CD1c-positive myeloid dendritic cell (primary cell): ENCODE results near the gene SMPD3.
A peak's percentile ranks its signal among the peaks of the same experiment; 100 is the strongest.

Source experiments
- DNase-seq: peaks from one replicate; pipeline ENCODE4 v3.0.0-alpha.2; 2016; ENCODE audit errors: extremely low spot score

The SMPD3 gene

GRCh38 chr16:68383858-68384257, 64.5 kb downstream of the SMPD3 start:
- DNase-seq, result no peak

GRCh38 chr16:68382296-68382718, 66.0 kb downstream of the SMPD3 start:
- DNase-seq, result no peak

- no peak for DNase-seq
Observed at GRCh38 chr16:68381363-68381724, 67.0 kb downstream of the SMPD3 start.

GRCh38 chr16:68380676-68381362, 67.5 kb downstream of the SMPD3 start:
- DNase-seq, result no peak

DNA sequence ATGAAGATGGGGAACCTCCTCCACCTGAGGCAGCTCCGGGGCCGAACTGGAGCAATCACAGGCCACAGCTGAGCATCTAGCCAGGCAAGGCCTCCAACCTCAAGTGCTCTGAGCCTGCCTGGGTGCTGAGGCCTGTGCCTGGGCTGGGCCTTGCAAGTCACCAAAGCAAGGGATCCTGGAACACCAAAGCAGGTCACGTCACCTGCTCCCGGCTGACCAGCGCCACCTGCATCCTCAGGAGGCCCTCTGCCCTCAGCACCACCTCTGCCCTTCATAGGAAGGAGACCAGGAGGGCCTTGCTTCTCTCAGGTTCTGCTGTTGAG, 68.0 kb downstream of the SMPD3 start:
- no peak for DNase-seq

- DNase-seq, result no peak
Observed at GRCh38 chr16:68379472-68380347, 68.6 kb downstream of the SMPD3 start.

GRCh38 chr16:68378436-68379415, 69.6 kb downstream of the SMPD3 start:
- DNase-seq, result peak; percentile 40

DNA sequence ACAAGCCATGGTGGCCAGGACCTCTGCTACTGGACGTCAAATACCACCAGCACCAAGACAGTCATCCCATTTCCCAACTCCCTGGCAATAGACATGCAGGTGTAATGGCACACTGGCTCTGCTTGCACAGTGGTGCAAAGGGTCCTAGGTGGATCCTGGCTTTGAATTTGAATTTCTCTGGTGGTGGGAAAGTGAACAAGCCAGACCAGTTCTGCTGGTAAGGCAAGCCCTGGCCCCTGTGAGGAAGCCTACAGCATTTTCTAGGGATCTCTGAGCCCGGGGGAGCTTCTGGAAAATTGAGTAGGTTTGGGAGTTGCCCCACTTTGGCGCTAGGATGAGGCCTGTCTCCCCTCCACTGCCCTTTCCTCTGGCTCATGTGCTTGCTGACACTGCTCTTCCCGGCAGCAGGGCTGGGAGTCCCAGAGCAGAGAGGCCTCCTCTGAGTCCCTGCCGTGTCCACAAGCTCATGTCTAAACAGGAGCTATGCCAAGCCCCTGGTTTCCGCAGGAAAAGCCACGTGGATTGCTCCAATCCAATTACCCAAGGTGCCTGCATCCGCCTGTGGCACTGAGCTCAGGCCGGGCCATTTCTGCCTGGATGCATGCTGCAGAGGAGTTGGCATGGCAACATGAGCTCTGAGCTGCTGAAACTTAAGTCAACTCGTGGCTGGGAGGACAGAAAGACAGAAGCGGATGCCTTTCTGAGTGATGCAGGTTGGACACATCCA, 70.5 kb downstream of the SMPD3 start:
- no peak for DNase-seq

DNA sequence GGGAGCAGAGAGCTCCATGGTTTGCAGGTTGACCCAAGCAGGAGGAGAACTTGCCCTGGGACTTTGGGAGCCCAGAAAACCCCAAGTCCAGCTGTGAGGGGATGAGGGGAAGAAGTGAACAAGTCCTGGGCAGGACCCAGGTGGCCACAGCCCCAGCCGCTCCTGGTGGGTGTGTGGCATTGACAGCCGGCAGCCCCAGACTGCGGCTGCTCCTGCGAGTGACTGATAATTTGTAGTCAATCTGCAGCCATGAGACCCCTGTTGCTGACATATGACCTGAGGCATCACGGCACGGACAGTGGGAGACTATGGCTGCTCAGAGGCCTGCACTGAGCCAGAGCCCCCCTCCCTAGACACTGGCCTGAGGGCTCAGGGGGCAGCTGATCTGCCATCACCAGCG, 71.1 kb downstream of the SMPD3 start:
- DNase-seq, result no peak

- DNase-seq, result no peak
Observed at GRCh38 chr16:68376590-68376989, 71.7 kb downstream of the SMPD3 start.

GRCh38 chr16:68375801-68376536, 72.3 kb downstream of the SMPD3 start:
- DNase-seq, result no peak

DNA sequence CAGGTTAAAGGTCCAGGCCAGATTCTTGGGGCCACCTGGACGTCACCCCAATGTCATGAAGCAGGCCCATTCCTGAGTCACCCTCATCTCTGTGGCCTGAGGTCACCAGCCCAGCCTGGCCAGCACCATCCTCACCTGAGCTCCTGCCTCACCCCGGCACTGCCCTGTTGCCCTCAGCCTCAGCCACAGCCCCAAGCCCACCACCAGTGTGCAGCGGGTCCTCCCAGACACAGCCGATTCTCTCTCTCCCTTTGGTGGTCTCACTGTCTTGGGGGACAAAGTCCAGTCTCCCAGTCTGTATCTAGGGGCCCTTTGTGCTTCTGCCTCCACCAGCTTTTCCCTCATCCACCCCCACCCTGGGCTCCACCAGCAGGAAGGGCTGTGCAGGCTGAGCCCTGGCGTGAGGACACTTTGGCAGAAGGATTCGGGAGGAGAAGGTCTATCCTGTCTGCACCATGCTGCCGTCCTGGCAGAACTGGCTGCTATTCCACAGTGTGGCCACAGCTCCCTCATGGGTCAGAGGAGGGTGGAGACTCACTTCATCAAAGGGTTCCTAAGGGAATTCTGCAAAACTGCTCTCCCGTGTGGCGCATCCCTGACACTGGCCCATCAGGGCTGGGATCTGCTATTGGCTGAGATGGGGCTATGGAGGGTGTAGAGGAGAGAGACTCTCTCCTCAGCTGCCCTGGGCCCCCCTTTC, 73.2 kb downstream of the SMPD3 start:
- DNase-seq, result no peak

DNA sequence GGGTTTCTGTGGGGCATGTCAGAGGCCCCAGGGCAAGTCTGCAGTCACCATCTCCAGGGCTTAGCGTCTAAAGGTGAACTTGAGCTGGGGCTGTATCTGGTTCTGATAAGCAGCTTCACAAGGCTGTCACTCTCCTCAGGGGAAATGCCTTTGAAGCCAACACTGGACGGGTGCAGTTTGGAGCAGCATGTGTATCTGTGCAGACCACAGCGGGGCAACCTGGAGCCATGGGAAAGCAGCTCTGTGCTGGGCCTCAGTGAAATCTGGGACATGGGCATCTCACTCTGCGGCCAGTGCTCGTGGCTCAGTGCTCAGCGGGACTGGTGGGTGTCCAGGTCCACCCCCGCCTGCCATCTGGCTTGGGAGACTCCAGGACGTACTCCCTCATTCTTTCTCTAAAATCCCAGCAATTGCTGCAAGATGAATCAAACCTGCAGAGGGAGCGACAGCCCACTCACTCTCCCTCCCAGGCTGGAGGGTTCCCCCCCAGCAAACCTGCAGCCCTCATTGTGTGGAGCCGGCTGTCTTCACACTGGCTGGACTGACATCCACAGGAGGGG, 74.0 kb downstream of the SMPD3 start:
- DNase-seq, result no peak

DNA sequence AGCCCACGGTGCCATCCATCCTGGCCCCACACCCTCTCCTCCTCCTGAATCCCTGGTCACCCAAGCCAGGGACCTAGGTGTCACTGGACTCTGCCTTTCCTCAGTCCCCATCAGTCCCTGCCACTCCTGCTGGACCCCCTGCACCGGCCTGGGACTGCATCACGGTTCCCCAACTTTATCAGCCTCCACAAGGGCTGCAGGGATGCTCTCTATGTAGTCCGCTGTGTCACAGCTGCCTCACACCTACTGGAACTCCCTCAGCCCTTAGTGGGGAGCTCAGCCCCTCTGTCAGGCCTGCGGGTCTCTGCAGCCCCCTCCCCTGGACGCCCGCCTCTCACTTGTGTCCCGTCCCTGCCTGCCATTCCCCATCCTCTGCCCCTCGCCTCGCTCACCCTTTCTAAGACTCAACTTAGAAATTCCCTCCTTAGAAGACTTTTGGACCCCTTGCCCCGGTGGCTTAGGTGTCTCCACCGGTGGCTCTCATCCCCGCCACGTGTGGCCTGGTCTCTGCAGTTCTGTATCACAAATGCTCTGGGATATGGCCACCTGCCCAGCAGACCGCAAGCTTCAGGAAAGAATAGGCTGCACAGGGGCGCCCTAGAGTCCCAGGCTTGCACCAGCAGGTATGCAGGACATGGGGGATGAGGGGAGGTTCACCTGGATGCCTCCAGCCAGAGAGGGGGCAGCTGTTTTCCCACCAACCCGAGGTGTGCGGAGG, 74.6 kb downstream of the SMPD3 start:
- DNase-seq, result no peak

DNA sequence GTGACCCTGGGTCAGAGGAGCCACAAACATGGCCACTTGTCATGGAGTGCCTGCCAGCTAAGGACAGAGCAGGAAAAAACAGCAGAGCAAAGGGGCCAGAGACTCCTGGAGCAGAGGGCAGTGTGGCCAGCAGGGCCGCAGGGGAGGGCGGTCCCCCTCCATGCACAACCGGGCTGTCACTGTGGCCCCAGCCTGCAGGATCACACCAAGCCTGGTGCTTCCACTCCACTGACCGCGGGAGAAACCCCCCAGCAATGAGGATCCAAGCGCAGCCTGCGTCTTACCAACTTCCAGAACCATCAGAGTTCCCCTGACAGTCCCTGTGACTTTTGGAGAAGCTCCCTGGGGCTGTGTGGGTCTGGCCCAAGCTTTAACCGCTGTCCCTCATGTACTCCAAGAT, 75.5 kb downstream of the SMPD3 start:
- no peak for DNase-seq

- no peak for DNase-seq
Observed at GRCh38 chr16:68372381-68372720, 76.0 kb downstream of the SMPD3 start.

- no peak for DNase-seq
Observed at GRCh38 chr16:68371706-68372380, 76.5 kb downstream of the SMPD3 start.

GRCh38 chr16:68371276-68371651, 77.0 kb downstream of the SMPD3 start:
- no peak for DNase-seq
